Psoas muscle (tissue), 8 donors: Measurements from ENCODE around the gene SLC35B4. TPM values are rescaled to one million over a fixed set of nuclear protein-coding genes. Genes with fewer than 3 reads are reported as not detected.

Experiments
- ATAC-seq, 4 donors: fragments of 200-7000 bp; cut with Tn5 transposase; one replicate each; pipeline ENCODE4 v1.9.1; 2020; ENCODE audit warnings: moderate library complexity in 3 of 4, mild to moderate bottlenecking in 2 of 4
- DNase-seq, 2 donors: peaks; one replicate each; pipeline ENCODE4 v3.0.0-alpha.2; 2020
- H3K27ac ChIP-seq: fragments of 200-600 bp; one replicate; pipeline ENCODE4 v1.8.0; 2022
- H3K27me3 ChIP-seq, 3 donors: fragments of 200-600 bp in 1 of 3; one replicate each; pipeline versions ENCODE4 v1.6.1 to v1.8.0; 2013 to 2022; ENCODE audit warnings: low read length in 2 of 3, mild to moderate bottlenecking in 2 of 3, moderate library complexity in 1 of 3; ENCODE audit not compliant: insufficient read depth in 3 of 3
- H3K36me3 ChIP-seq, 2 donors: fragments of 200-600 bp in 1 of 2; one replicate each; pipeline versions ENCODE4 v1.6.1 to v1.8.0; 2013 to 2022; ENCODE audit warnings: low read depth in 1 of 2, mild to moderate bottlenecking in 1 of 2, moderate library complexity in 1 of 2; ENCODE audit not compliant: insufficient read depth in 1 of 2
- H3K4me1 ChIP-seq: fragments of 200-600 bp; one replicate; pipeline ENCODE4 v1.8.0; 2022
- H3K4me3 ChIP-seq: fragments of 200-600 bp; one replicate; pipeline ENCODE4 v1.8.0; 2022; ENCODE audit warnings: mild to moderate bottlenecking
- H3K9me3 ChIP-seq: fragments of 200-600 bp; one replicate; pipeline ENCODE4 v1.8.0; 2022
- CTCF ChIP-seq: fragments of 200-600 bp; IDR thresholded peaks from one replicate; pipeline ENCODE4 v1.8.0; 2022; ENCODE audit warnings: antibody characterized with exemption
- WGBS, 3 donors: extraction: QIAGEN DNeasy Blood & Tissue Kit; methylation state at CpG; one replicate each; pipeline versions ENCODE4 v1.1.6 to v1.1.7; 2013; 5-methylcytosine and 5-hydroxymethylcytosine counted together
- intact Hi-C, 2 donors: fragments of 100-400 bp; cut with DNase I; formaldehyde crosslinking; loops; one replicate each; pipeline versions ENCODE4 v1.11.0 to v1.14.2; 2022
- long read RNA-seq, 2 donors: library from polyadenylated mRNA; unstranded; transcript quantifications; one replicate each; pipeline ENCODE4 v2.0.0, GENCODE V29; 2021
- polyA plus RNA-seq, 3 donors: library from polyadenylated mRNA; stranded (reverse); fragments of 200-250 nt; gene quantifications; one replicate each; pipeline ENCODE4 v1.2.3, GENCODE V29; 2013
- total RNA-seq, 4 donors: library from RNA; stranded (reverse); fragmentation: NEBNext Ultra II Directional in 2 of 4; extraction: Animal tissue kit (Norgen Biotek cat#: 25700) in 2 of 4; gene quantifications; one replicate each; pipeline versions ENCODE4 v1.2.1 to v1.2.4, GENCODE V29; 2021 to 2023
- donor health status: healthy with polysubstance abuse.
- donor health status: DM: no; HTN: no; CAD: no; lungs with moderate emphysema.
- donor health status: Bipolar disorder and iron deficiency.
- donor health status: healthy.
- donor health status: DM: yes; HTN: yes; CAD: no.
- donor health status: DM: no; HTN: no; CAD: no.
- donor health status: DM: no; HTN: no; CAD: no.
- donor health status: DM: yes; HTN: yes; CAD: no.

The SLC35B4 gene, protein sequence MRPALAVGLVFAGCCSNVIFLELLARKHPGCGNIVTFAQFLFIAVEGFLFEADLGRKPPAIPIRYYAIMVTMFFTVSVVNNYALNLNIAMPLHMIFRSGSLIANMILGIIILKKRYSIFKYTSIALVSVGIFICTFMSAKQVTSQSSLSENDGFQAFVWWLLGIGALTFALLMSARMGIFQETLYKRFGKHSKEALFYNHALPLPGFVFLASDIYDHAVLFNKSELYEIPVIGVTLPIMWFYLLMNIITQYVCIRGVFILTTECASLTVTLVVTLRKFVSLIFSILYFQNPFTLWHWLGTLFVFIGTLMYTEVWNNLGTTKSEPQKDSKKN
- total RNA-seq (1 to 10 TPM; 3.6 to 6.8 (median 5.4) TPM), polyA plus RNA-seq (1 to 10 TPM; 2.1 to 4.0 (median 3.0) TPM)
- long read RNA-seq, donor 1, full-length matches to known transcripts, result 3 of 3 reads
- long read RNA-seq, donor 1, partial matches to known transcripts, result 0 of 3 reads
- long read RNA-seq, donor 1, other reads (novel, unspliced or antisense), result 0 of 3 reads
- long read RNA-seq, donor 2, full-length matches to known transcripts, result 7 of 12 reads
- long read RNA-seq, donor 2, partial matches to known transcripts, result 2 of 12 reads
- long read RNA-seq, donor 2, other reads (novel, unspliced or antisense), result 3 of 12 reads

DNA sequence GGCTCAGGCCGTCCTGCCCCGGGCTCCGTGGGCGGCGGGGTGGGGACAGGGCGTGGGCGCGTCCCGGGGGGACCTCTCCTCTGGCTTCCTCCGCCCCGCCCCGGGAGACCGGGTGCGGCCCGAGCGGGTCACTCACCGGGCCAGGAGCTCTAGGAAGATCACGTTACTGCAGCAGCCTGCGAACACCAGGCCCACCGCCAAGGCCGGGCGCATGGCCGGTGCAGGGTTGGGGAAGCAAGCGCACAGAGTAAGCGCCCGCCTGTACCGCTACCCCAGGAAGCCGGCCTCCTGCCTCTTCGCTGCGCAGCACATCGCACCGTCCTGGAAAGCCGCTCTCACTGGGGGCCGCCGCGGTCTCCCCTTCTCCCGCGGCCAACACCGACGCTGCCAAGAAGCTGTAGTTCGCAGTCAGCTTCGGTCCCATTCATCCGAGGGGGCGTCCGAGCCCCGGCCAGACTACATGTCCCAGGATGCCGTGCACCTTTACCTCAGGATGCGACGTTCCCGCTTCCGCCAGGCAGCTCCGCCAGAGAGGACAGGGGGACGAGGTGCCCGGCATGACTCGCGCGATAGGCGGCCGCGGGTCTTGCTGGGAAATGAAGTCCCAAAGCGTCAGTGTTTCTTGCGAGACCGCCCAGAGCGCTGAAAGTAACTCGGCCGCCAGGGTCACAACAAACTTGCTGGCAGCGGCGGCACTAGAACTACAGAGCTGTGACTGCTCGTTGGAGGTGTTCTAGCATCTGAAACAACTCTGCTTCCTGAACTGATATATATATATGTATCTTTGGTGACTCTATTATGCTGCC is at the start of gene SLC35B4:
SLC35B4 (minus strand) TSS at position 392 of the 806 bp plus-strand sequence; CDS start at position 213, 179 bp downstream.
- Histone ChIP-seq H3K9me3 (no peaks in the 10 kb centered on the region), H3K36me3 (peaks cover 0 to 7% of the 10 kb centered on the region in 2 donors), H3K27ac (peak within 1 kb of the TSS; percentile 91), H3K4me1 (peaks cover 4% of the 10 kb centered on the region), H3K4me3 (peak within 1 kb of the TSS; percentile 99), H3K27me3 (no peaks in the 10 kb centered on the region)
- peak; percentile 99 to 100 (median 100) for ATAC-seq
- TF ChIP-seq CTCF, result peak; percentile 27
- WGBS, 3 donors, result 0% methylated on average over 66 to 69 of the region's 69 CpGs
- intact Hi-C loops, result loop anchor here in 1 of 2 donors (5.0 kb wide), 1 partner anchor 189 kb away; the partner anchor contains the start of gene LRGUK
- peak; percentile 98 for DNase-seq

- Histone ChIP-seq H3K4me1 (no peaks in the 10 kb centered on the region), H3K27me3 (peaks cover 0 to 3% (median 0%) of the 10 kb centered on the region in 3 donors), H3K27ac (no peak overlapping the region), H3K36me3 (no peaks in the 10 kb centered on the region), H3K9me3 (no peaks in the 10 kb centered on the region), H3K4me3 (no peak overlapping the region)
- TF ChIP-seq CTCF, result no peak
- DNase-seq (no peak), ATAC-seq (no peak)
- intact Hi-C loops, result no loop called here
- 92 to 95% (median 92%) methylated on average over 1 of the region's 1 CpG for WGBS, 3 donors
Observed at GRCh38 chr7:134366481-134366880, 49.8 kb upstream of the SLC35B4 start.

DNA sequence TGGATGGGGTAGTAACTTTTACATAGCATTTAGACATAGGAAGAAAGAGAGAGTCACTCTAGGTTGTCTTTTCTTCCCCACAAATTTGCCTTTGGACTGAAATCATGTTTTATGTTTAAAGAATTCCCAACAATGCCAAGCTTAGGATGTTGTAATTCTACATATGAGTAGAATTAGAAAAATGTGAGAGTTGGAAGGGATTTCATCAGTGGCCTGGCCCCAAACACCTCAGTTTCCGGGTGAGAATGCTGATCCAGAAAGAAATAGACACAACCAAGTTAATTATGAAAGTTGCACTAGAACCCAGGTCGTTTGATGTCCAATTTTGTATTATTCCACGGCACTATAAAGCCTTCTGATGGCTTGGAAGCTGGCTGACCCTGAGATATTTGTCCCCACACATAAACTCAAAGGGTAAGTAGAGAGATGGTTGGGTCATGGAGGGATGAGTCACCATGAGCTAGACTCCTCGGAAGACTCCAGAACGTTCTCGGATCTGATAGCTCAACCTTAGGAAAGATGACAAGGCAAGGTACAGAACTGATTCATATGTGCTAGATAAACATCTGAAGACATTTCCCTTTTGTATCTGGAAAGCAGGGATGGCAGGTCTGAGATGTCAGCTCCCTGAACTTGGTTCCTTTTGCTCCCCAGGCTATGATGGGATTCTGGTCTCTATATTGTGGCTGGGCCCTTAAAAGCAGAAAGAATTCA is 48.8 kb upstream of the SLC35B4 start:
- ATAC-seq (no peak), DNase-seq (no peak)
- no peak for TF ChIP-seq CTCF
- intact Hi-C loops, result no loop called here
- 69 to 72% (median 71%) methylated on average over 6 of the region's 6 CpGs for WGBS, 3 donors
- Histone ChIP-seq H3K4me1 (no peaks in the 10 kb centered on the region), H3K27me3 (peaks cover 0 to 3% (median 0%) of the 10 kb centered on the region in 3 donors), H3K36me3 (no peaks in the 10 kb centered on the region), H3K9me3 (no peaks in the 10 kb centered on the region), H3K27ac (no peak overlapping the region), H3K4me3 (no peak overlapping the region)

DNA sequence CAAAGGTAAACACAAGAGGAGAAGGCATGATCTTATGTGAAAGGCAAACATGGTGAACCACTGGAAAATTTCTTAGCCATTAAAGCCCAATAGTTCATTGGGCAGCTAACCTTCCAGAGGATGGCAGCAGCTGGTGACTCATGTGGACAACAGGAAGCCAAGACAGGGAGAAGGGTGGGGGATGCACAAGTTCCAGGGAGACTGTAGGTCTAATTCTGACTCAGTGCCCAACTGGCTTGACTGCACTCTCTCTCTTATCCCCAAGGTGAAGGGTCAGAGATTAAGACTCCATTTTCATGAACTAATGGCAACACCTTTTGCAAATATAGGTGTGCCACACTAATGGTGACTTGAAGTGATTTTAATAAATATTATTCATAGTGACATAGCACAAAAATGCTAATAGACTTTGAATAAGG is 47.9 kb upstream of the SLC35B4 start:
- no peak for ATAC-seq
- no peak for TF ChIP-seq CTCF
- Histone ChIP-seq H3K36me3 (no peaks in the 10 kb centered on the region), H3K4me1 (no peaks in the 10 kb centered on the region), H3K27me3 (no peaks in the 10 kb centered on the region), H3K9me3 (no peaks in the 10 kb centered on the region), H3K4me3 (no peak overlapping the region), H3K27ac (no peak overlapping the region)
- intact Hi-C loops, result no loop called here
- no peak for DNase-seq
